ENCODE data around the gene SAA4.

- no peak for TF ChIP-seq EZH2 (IDR thresholded peaks at IDR 0.05)
- TF ChIP-seq POLR2A (IDR thresholded peaks at IDR 0.05; ENCODE audit: borderline replicate concordance, extremely low read depth, insufficient read depth, insufficient read length) = no peak
- TF ChIP-seq POLR2AphosphoS5 (IDR thresholded peaks at IDR 0.05; ENCODE audit: low read depth, low read length) = no peak
- TF ChIP-seq, protein P1, sequence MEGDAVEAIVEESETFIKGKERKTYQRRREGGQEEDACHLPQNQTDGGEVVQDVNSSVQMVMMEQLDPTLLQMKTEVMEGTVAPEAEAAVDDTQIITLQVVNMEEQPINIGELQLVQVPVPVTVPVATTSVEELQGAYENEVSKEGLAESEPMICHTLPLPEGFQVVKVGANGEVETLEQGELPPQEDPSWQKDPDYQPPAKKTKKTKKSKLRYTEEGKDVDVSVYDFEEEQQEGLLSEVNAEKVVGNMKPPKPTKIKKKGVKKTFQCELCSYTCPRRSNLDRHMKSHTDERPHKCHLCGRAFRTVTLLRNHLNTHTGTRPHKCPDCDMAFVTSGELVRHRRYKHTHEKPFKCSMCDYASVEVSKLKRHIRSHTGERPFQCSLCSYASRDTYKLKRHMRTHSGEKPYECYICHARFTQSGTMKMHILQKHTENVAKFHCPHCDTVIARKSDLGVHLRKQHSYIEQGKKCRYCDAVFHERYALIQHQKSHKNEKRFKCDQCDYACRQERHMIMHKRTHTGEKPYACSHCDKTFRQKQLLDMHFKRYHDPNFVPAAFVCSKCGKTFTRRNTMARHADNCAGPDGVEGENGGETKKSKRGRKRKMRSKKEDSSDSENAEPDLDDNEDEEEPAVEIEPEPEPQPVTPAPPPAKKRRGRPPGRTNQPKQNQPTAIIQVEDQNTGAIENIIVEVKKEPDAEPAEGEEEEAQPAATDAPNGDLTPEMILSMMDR (IDR thresholded peaks at IDR 0.05 in 2 of 3, conservative IDR thresholded peaks at IDR 0.05 in 1 of 3; ENCODE audit: borderline replicate concordance in 1 of 3, insufficient read depth in 1 of 3, low read depth in 2 of 3, low read length in 2 of 3) = no peak
- TF ChIP-seq RAD21 (IDR thresholded peaks at IDR 0.05; ENCODE audit: low read depth) = no peak
- no peak for TF ChIP-seq JUND (IDR thresholded peaks at IDR 0.05)
- no peak for TF ChIP-seq MAX (IDR thresholded peaks at IDR 0.05)
- no peak for TF ChIP-seq ZFX (IDR thresholded peaks at IDR 0.05)
Observed at GRCh38 chr11:18265949-18266348, 29.3 kb upstream of the SAA4 start, which contains the start of gene SAA1.

Measured in HCT116 (cell line).